K562 (cell line): ENCODE results near the gene SMYD2. TPM values are rescaled to one million over a fixed set of nuclear protein-coding genes. Genes with fewer than 3 reads are reported as not detected.

ENCODE experiments used
- ATAC-seq: fragments of 200-7000 bp; cut with Tn5 transposase; 3 replicates; pipeline ENCODE4 v1.9.1; 2020; ENCODE audit warnings: moderate library complexity
- BruUV-seq: library from RNA; stranded (reverse); fragments of 400-500 nt; replicated peaks from 2 replicates; lab custom pipeline; 2021; lab: Mats Ljungman, UMichigan
- CTCF ChIA-PET: fragments of 300-600 bp; formaldehyde crosslinking; extraction: SDS; loops from one replicate; lab custom pipeline; 2021; ENCODE audit warnings: low intra/inter-chr PET ratio; lab: Yijun Ruan, JAX
- POLR2A ChIA-PET: fragments of 300-600, 350-650 bp; sonication (Branson Sonifier 250); formaldehyde crosslinking; extraction: SDS; loops from one replicate; lab custom pipeline; 2021; ENCODE audit warnings: antibody characterized with exemption, inconsistent platforms; lab: Yijun Ruan, JAX
- DNase-seq, 4 experiments: peaks; one replicate each; pipeline versions ENCODE4 v3.0.0 to v3.0.0-alpha.2; 2011 to 2018; ENCODE audit warnings: low spot score in 3 of 4, mixed read lengths in 3 of 4; ENCODE audit errors: extremely low read depth in 1 of 4
- FAIRE-seq: peaks from 2 replicates; lab custom pipeline; 2011; peaks lifted over from hg19 to GRCh38; lab: Jason Lieb, UNC
- H2AFZ ChIP-seq: 2 replicates; pipeline ENCODE4 v1.6.0; 2011; ENCODE audit warnings: low read depth, low read length, control low read depth, inconsistent platforms
- H3K27ac ChIP-seq: fragments of 200-600 bp; 3 replicates; pipeline ENCODE4 v1.8.0; 2011; ENCODE audit warnings: low read depth, mild to moderate bottlenecking, control low read depth, inconsistent platforms, low read length, moderate library complexity, mixed read lengths; ENCODE audit errors: extremely low read depth
- H3K27me3 ChIP-seq, 2 experiments: fragments of 300-600 bp in 1 of 2; 2 replicates in 1 of 2; 3 replicates in 1 of 2; pipeline versions ENCODE4 v1.6.0 to v1.8.0; 2011; ENCODE audit warnings: inconsistent platforms in 2 of 2, low read length in 2 of 2, mild to moderate bottlenecking in 1 of 2, mixed read lengths in 1 of 2, moderate library complexity in 1 of 2; ENCODE audit not compliant: control insufficient read depth in 2 of 2, insufficient read depth in 2 of 2
- H3K36me3 ChIP-seq: fragments of 300-600 bp; 3 replicates; pipeline ENCODE4 v1.8.0; 2011; ENCODE audit warnings: mild to moderate bottlenecking, low read length, inconsistent platforms; ENCODE audit not compliant: control insufficient read depth, insufficient read depth
- H3K4me1 ChIP-seq, 2 experiments: fragments of 200-600 bp in 1 of 2; replicated peaks in 1 of 2; 2 replicates in 1 of 2; 3 replicates in 1 of 2; pipeline versions ENCODE4 v1.5.1 to v1.8.0; 2011; ENCODE audit warnings: inconsistent platforms in 2 of 2, low read length in 2 of 2, mild to moderate bottlenecking in 1 of 2, mixed read lengths in 1 of 2, moderate library complexity in 1 of 2; ENCODE audit not compliant: control insufficient read depth in 2 of 2, insufficient read depth in 2 of 2
- H3K4me2 ChIP-seq: 2 replicates; pipeline ENCODE4 v1.6.1; 2011; ENCODE audit warnings: low read length, control low read depth, inconsistent platforms, mixed read lengths; ENCODE audit not compliant: insufficient read depth
- H3K4me3 ChIP-seq: fragments of 200-600 bp; sonication (generic), shearing (Covaris generic); 2 replicates; pipeline ENCODE4 v1.5.1; 2016; ENCODE audit warnings: control low read depth, inconsistent platforms
- H3K79me2 ChIP-seq: fragments of 200-600 bp; 3 replicates; pipeline ENCODE4 v1.8.0; 2011; ENCODE audit warnings: low read length, inconsistent platforms; ENCODE audit not compliant: control insufficient read depth, insufficient read depth
- H3K9ac ChIP-seq, 2 experiments: 2 replicates each; pipeline versions ENCODE4 v1.6.0 to v1.6.1; 2011; ENCODE audit warnings: low read depth in 2 of 2, low read length in 2 of 2, control low read depth in 1 of 2, inconsistent platforms in 1 of 2, mild to moderate bottlenecking in 1 of 2, mixed read lengths in 1 of 2; ENCODE audit not compliant: insufficient read depth in 1 of 2
- H3K9me1 ChIP-seq: one replicate; pipeline ENCODE4 v1.6.0; 2011; ENCODE audit warnings: inconsistent platforms, mild to moderate bottlenecking, low read length, moderate library complexity; ENCODE audit not compliant: control insufficient read depth, insufficient read depth
- H3K9me3 ChIP-seq: replicated peaks from 2 replicates; pipeline ENCODE4 v1.5.1; 2011; ENCODE audit warnings: low read depth, low read length, inconsistent platforms; ENCODE audit not compliant: control insufficient read depth, insufficient read depth
- H4K20me1 ChIP-seq: replicated peaks from 2 replicates; pipeline ENCODE4 v1.6.1; 2011; ENCODE audit warnings: low read length, inconsistent platforms, mixed read lengths; ENCODE audit not compliant: control insufficient read depth, insufficient read depth
- DPF2 ChIP-seq: fragments of 450-650 bp; IDR thresholded peaks from 2 replicates; pipeline ENCODE4 v1.6.1; 2016
- ETV5 ChIP-seq: sonication (generic); formaldehyde crosslinking; IDR thresholded peaks from 2 replicates; pipeline ENCODE4 v1.4.0; 2020; ENCODE audit warnings: low read depth, mild to moderate bottlenecking, missing genetic modification reagents
- MBD1 ChIP-seq: fragments of 250-450 bp; sonication (Bioruptor Pico); IDR thresholded peaks from 2 replicates; pipeline ENCODE4 v1.8.0; 2022; ENCODE audit warnings: inconsistent platforms
- PCBP2 ChIP-seq: fragments of 200-400 bp; formaldehyde crosslinking; IDR thresholded peaks from 2 replicates; pipeline ENCODE4 v1.6.1; 2018; ENCODE audit warnings: low read length, low read depth, mild to moderate bottlenecking, moderate library complexity; ENCODE audit not compliant: poor library complexity, severe bottlenecking
- SMAD1 ChIP-seq: fragments of 150-350 bp; IDR thresholded peaks from 2 replicates; pipeline ENCODE4 v1.6.1; 2014; ENCODE audit warnings: low read length, low read depth; ENCODE audit not compliant: partially characterized antibody
- SMARCB1 ChIP-seq: IDR thresholded peaks from 2 replicates; pipeline ENCODE4 v1.6.1; 2011; ENCODE audit warnings: improper control_type of control experiment, low read depth; ENCODE audit not compliant: insufficient read length
- TCF7 ChIP-seq: sonication (generic); IDR thresholded peaks from 2 replicates; pipeline ENCODE4 v1.6.1; 2016; ENCODE audit warnings: antibody characterized with exemption, borderline replicate concordance
- THAP7 ChIP-seq: fragments of 250-450 bp; sonication (Bioruptor Pico); IDR thresholded peaks from 2 replicates; pipeline ENCODE4 v1.5.0; 2021
- ZNF24 ChIP-seq: fragments of 450-650 bp; IDR thresholded peaks from 2 replicates; pipeline ENCODE4 v1.6.1; 2016
- WGBS: fragments of 100-300 bp; shearing (Covaris generic); methylation state at CpG from one replicate; pipeline ENCODE4 v1.1.6; 2016; ENCODE audit warnings: low coverage, mixed read lengths; ENCODE audit not compliant: insufficient coverage; ENCODE audit errors: missing lambda C conversion rate; 5-methylcytosine and 5-hydroxymethylcytosine counted together
- in situ Hi-C: fragments of 300-500 bp; cut with MboI; formaldehyde crosslinking; loops from 4 replicates; pipeline ENCODE4 v1.15.0; 2018; ENCODE audit warnings: inconsistent platforms, mixed read lengths
- intact Hi-C: fragments of 100-400 bp; cut with micrococcal nuclease; formaldehyde crosslinking; loops from 2 replicates; pipeline ENCODE4 v1.14.2; 2022
- polyA plus RNA-seq, 8 experiments: library from polyadenylated mRNA; depleted of rRNA in 4 of 8; stranded (reverse) in 5 of 8; unstranded in 3 of 8; fragments of >200 nt; fragmentation: Nextera tagmentation in 2 of 8; fragmentation: Illumina TruSeq in 1 of 8; extraction: Ambion mirVana in 2 of 8; extraction: Trizol in 1 of 8; gene quantifications; 2 replicates each; pipeline versions ENCODE4 v1.2.1 to v1.2.3, GENCODE V29; 2011 to 2014; ENCODE audit warnings: inconsistent platforms in 1 of 8, missing spikeins in 1 of 8
- total RNA-seq, 7 experiments: library from RNA; depleted of rRNA in 6 of 7; stranded (reverse); fragments of >200 nt in 6 of 7; fragmentation: Illumina TruSeq in 2 of 7; extraction: Trizol in 2 of 7; gene quantifications; 2 replicates each; pipeline versions ENCODE4 v1.2.1 to v1.2.3, GENCODE V29; 2011 to 2021; ENCODE audit warnings: low replicate concordance in 1 of 7

SMYD2 gene
- total and polyA plus RNA-seq, 9 of the 15 experiments (the other 6 are each of a cell fraction or from before 2014, with no cell fraction given) = 13.8 to 81.3 (median 39.9) TPM

- Histone ChIP-seq H3K9ac (no peak overlapping the region), H3K9me1 (no peaks in the 10 kb centered on the region), H3K4me2 (no peak overlapping the region), H3K27ac (no peak overlapping the region), H3K4me3 (no peak overlapping the region), H3K27me3 (peaks cover 33 to 51% of the 10 kb centered on the region in 2 experiments), H3K79me2 (no peaks in the 10 kb centered on the region), H2AFZ (no peak overlapping the region), H4K20me1 (no peaks in the 10 kb centered on the region), H3K9me3 (no peaks in the 10 kb centered on the region), H3K36me3 (no peaks in the 10 kb centered on the region), H3K4me1 (peaks cover 0 to 8% of the 10 kb centered on the region in 2 experiments; a peak in 2 of 5 replicates)
- FAIRE-seq (no peak), DNase-seq (no peak), ATAC-seq (no peak)
- no TSS peak for BruUV-seq
- ChIA-PET POLR2A (no interaction called here), CTCF (no interaction called here)
- in situ Hi-C loops = no loop called here
- WGBS = 0% methylated on average over 5 of the region's 5 CpGs
- intact Hi-C loops = no loop called here
- TF ChIP-seq SMAD1 (no peak), THAP7 (CRISPR knock-in tag) (no peak), ETV5 (CRISPR knock-in tag) (no peak), PCBP2 (no peak), DPF2 (no peak), ZNF24 (no peak), MBD1 (CRISPR knock-in tag) (no peak), SMARCB1 (no peak), TCF7 (no peak)
These were observed 86.9 kb downstream of the SMYD2 start for GRCh38 chr1:214367841-214368240.
